GM19397 (cell line): ENCODE measurements around the gene PLCB4.
"Not testable (repeated sequence)": the region's sequence is repeated elsewhere in the genome, so short reads cannot be mapped to it uniquely, and the experiment has no call there.

ENCODE experiments used
- ATAC-seq: cut with Tn5 transposase; IDR thresholded peaks from one replicate; pipeline ENCODE4 v1.9.1; 2021; ENCODE audit warnings: mild to moderate bottlenecking, moderate library complexity; ENCODE audit not compliant: unreplicated experiment

The PLCB4 gene

DNA sequence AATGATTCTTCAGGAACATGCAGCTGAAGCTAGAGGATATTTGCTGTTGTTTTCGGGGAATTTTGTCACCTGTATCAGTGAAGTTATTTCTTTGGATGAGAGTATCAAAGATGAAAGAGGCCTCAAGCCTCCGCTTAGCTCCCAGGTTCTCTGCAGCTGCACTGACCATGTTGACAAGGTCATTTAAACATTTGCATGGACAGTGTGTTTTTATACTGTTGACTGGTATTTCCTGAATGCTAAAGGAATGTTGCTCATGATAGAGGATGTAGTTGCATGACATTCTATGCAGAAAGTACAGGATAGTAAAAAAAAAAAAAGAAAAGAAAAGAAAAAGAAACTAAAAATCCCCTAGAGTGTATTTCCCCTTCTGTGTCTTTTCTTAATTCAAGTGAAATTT lies 279.9 kb downstream of the PLCB4 start:
- no peak for ATAC-seq

DNA sequence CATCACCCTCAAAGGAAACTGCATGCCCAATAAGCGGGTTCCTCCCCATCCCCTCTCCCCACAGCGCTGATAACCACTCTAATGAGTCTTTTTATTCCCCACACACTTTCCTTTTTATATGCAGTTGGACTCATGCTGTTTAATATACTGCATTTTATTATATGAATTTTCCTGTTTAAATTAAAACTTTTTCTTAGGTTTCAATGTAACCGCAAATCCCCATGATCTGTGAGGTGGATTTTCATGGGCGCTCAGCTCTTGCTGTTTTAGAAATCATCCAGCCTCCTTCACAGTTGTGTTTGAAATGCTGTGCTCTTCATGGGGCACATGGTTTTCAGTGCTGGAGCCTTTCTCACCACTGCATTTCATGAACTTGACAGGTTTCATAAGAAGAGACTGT lies 280.4 kb downstream of the PLCB4 start:
- no peak for ATAC-seq

DNA sequence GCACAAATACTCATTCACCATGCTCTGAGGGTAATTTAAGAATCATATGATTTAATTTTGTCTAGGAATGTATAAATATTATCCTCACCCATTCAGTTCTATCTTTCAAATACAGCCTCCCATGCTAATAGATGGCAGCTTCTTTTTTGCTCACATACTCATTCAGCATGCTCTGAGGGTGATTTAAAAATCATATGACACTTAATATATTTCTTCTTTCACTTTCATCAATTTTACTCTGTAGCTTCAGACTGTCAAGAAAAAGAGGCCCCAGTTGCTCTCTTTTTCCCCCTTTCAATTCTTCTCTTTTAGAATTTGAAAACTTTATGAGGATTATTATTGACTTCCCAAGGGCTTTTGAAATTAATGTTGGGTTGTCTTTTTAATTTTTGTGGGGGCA lies 283.9 kb downstream of the PLCB4 start:
- ATAC-seq, result no peak

DNA sequence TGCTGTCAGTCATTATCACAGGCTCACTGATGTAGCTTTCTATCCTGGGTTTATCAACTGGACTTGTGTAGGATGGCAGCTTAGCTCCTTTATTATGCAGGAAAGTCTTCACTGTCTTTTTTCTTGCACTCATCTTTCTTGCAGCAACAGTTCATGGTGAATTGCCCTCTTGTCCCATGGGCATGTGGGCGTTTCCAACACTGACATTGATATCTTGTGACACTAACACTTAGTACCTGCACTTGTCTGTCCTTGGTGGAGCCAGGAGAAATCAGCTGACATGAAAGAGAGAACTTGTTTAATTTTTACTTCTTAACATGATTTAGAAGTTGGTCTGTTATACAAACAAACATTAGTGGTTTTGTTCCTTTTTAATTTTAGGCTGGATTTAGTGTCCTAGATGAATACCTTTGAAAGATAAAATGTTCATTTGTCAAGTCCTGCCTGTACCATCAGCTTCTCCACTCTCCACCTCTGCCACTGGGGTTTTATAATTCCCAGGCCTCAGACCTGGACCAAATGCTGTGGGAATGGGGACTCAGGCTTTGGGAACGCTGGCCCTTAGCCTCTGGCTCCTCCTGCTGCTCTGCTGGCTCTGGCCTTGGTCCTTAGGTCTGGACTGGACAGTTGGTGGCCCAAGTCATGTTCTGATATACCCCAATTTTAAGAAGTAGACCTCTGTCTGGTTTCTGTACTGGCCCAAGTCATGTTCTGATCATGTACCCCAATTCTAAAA lies 284.5 kb downstream of the PLCB4 start:
- no peak for ATAC-seq

DNA sequence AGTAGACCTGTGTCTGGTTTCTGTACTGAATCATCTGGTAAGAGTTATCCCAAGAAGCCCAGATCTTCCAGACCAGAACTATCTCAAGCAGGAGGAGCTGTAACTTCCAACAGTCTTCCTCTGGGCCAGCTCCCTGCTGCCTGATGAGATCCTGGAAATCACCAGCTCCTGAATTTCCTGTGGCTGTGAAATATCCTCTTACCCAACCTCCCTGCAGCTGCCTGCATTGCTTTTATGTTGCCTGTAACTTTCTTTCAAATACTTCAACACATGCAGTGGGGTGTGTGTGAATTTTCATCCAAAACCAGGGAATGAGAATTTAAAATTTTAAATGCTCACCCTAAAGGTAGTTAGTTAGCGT lies 285.0 kb downstream of the PLCB4 start:
- no peak for ATAC-seq

DNA sequence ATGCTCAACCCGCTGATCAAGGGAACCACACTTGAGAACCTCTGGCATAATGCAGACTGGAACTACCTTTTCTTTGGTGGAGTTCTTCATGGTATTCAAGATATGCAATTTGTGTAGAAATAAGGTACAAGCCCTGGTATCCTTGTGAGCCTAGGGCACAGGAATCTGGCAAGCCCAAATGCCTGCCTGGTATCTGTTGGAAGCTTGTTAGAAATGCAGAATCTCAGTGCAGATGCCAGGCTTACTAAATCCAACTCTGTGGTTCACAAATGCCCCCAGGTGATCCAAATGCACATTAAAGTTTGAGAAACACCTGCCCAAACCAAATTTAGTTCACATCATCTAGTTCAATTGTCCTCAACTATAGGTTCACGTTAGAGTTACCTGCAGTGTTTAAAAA lies 285.7 kb downstream of the PLCB4 start:
- no peak for ATAC-seq

DNA sequence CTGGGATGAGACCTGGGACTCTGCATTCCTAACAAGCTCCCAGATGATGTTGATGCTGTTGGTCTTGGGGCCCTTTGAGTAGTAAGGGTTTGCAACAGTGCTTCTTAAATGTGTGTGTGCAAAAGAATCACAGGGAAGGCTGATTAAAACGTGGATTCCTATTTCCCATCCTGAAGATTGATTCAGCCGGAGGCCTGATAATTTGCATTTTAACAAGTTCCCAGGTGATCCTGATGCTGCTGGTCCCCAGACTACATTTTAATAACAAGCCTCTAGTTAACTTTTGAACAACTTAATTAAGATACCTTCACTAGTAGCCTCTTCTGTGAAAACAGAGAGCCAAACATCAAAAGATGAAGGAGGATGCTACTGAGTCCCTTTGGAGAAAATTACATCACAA lies 289.1 kb downstream of the PLCB4 start:
- ATAC-seq, result no peak

DNA sequence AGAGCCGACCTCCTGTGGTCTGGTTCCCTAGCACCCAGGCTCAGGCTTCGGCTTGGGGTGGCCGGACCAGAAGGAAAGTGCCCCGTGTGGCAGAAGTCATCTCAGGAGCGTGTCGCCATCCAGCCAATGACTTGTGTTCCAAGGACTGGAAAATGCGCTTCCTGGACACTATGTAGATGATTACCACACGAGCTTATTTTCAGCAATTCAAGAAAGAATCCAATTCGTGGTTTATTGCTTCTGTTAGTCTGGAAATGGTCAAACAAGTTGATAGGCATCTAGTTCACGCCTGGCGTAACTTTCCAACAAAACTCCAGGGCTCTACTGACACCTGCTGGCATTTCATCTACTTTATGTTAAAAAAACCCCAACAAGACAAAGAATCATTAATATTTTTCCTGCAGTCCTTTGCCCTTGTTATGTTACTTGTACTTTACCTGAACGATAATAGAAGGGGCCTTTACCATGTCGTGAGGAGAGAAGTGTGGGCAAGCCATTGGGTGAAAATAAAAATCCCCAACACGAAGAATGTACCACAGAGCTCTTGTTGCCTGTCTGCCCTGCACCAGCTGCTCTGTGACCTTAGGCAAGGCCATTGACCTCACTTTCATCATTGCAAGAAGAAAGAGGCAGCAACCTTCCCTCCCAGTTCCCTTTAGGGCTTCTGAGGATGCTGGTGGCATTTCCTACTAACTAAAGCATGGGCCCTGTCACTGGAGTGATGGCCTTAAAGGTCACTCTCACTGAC lies 290.8 kb downstream of the PLCB4 start:
- ATAC-seq, result no peak

DNA sequence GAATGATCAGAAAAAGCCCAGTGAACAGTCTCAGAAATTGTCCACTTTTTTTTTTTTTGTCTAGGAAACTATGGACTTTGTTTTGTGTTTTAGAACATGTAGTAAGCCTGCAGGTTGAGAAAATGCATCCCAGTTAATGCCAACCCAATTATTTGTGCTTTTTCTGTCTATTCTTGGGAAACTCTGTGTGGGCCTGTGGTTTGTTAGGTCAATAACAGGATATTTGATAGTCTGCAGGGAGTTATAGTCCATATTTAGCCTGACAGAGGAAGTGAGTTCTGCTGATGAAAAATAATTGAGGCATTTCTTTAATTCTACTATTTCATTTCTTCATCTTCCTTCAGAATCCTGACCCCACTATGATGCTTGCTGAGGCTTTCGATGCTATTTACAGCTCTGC lies 291.5 kb downstream of the PLCB4 start:
- ATAC-seq, result no peak

DNA sequence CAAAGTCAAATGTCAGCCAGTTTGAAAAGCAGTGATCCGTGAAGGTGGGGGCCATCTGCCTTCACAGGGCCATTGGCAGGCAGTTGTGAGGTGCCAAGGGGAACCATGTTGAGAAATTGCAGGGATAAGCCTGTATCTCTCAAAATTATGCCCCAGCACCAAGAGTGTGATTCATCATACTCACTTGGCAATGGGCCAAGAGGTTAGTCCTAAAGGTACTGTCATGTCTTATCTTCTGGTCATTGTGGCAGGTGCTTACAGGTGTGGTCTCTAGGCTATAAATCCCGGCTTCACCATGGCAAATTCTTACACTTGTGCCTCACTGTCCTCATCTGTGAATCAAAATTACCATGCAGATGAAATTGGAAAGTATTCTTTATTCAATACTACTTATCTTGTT lies 294.8 kb downstream of the PLCB4 start:
- ATAC-seq, result no peak

DNA sequence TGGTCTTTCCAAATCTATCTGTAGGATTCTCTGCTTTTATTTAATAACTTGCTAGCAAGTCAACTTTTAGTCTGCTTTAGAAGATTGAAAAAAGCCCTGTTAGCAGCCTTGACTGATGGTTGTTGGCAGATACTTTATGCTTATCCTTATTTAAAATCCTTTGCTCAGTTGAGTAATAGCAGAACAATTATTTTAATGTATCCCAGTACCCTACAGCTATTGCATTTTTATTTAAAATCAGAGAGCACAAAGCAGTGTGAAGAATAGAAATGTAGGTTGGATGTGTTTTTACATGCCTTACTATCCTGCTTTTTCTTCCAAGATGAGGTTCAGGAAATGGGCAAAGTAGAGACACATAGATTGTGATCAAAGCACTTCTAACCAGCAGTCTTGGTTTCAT lies 298.4 kb downstream of the PLCB4 start:
- ATAC-seq, result no peak

DNA sequence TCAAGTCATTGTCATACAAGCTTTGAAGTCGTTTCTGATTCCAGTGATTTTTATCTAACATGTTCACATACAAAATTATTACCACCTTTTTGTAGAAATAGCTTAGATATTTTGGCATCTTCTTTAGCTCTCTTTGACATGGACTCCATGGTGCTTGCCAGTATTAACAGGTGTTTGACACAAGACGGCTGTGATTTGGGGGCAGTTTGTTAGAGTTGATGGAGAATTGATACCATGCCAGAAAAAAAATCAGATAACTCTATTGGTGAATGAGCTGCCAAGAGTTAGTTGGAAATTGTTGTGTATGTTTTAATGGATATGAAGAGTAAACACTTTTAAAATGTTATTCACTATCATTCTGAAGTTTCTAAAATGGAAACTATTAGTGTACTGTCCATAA lies 298.9 kb downstream of the PLCB4 start:
- ATAC-seq, result no peak

DNA sequence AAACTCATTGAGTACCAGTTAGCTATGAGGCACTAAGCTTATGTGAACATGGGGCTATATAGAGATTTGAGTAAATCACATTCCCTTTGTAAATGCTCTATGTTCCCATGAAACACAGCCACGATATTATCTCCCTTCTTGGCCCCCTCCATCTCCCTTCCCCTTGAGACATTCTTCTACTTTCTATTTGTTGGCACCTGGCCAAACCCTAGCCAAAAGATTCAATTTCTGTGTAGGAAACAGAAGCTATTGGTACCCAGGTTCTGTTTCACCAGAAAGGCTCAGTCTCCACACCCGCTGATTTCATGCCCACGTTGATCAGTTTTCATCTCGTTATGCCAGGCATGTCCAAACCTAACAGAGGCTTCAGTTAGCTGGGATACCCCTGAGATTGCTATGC lies 300.0 kb downstream of the PLCB4 start:
- no peak for ATAC-seq

DNA sequence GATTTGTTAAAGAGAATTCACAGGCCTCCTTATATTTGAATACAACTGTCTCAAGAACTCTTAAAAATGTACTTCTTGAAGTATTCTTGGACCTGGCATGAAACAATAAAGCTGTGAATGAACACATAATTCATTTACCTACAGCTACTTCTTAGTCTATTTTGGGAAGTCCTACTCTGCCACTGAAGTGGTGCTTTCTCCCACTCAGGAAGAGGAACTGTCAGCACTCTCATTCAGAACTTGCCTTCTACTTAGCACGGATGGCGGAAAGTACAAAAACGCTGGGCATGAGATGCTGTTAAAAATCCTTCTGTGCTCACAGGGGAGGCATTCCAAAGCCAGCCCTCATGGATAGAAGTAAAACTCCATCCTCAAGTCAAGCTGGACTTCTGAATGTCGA lies 300.7 kb downstream of the PLCB4 start:
- no peak for ATAC-seq

DNA sequence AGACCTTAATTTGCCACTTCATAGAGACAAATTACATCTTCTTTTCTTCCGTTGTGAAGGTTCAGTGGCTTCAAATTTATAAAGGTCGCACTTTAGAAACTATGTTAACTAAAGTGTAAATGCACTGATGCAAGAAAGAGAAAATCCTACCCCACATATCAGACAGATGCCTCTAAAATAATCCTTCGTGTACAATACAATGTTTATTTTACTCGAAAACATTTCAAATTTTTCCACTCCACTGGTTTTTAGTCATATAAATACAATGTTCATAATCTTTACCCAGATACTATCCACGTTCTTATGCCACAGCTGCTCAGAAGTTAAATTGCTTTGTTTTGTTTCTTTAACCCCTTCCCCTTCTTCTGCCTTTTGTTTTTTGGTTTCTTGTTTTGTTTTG lies 305.2 kb downstream of the PLCB4 start:
- ATAC-seq, result no peak

DNA sequence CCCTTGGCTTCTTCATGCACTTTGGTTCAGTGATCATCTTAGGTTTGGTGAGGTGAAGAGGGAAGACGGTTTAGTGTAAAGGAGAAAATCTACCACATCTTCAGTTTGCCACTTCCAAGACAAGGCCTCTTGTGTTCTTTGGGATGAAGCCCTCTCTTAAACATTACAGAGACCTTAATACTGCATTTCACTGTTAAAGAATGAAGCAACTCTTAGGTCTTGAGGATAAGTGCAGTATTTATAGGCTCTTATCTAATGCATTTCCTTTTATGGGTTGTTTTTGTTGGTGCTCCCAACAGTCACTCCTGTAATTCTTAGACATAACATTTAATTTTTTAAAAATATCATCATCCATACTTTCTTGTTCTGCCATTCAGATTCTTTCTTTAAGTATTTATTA lies 305.6 kb downstream of the PLCB4 start:
- no peak for ATAC-seq

DNA sequence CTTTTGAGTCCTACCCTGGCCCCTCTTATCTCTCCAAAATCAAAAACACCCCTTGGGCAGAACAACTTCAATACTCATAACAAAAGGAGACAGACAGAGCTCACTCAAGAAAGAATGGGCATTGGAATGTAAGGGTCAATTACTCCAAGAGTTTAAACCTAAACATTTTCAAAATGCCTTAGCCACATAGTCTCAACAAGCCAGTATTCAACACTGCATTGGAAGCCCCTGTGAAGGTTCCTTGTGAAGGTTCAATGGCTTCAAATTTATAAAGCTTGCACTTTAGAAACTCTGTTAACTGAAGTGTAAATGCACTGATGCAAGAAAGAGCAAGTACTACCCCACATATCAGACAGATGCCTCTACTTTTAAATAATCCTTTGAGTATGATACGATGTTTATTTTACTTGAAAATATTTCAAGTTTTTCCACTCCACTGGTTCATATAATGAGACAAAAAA lies 306.4 kb downstream of the PLCB4 start:
- no peak for ATAC-seq

DNA sequence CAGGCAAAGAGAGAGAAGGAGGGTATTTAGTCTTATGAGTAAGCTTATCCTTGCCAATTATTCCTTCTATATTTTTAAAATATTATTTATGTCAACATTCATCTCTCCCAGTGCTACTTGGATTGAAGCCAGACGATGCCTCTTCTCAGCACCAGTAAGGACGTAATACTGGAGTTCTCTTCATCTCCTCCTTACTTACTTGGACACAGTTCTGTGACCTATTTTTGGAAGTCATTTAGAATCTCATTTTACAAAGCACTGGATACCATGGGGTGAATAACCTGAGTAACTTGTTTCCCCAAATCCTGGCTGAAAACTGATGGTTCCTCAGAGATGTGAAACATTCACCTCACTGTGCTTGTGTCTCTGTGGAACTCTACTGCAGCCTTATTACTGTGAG lies 308.1 kb downstream of the PLCB4 start:
- no peak for ATAC-seq

DNA sequence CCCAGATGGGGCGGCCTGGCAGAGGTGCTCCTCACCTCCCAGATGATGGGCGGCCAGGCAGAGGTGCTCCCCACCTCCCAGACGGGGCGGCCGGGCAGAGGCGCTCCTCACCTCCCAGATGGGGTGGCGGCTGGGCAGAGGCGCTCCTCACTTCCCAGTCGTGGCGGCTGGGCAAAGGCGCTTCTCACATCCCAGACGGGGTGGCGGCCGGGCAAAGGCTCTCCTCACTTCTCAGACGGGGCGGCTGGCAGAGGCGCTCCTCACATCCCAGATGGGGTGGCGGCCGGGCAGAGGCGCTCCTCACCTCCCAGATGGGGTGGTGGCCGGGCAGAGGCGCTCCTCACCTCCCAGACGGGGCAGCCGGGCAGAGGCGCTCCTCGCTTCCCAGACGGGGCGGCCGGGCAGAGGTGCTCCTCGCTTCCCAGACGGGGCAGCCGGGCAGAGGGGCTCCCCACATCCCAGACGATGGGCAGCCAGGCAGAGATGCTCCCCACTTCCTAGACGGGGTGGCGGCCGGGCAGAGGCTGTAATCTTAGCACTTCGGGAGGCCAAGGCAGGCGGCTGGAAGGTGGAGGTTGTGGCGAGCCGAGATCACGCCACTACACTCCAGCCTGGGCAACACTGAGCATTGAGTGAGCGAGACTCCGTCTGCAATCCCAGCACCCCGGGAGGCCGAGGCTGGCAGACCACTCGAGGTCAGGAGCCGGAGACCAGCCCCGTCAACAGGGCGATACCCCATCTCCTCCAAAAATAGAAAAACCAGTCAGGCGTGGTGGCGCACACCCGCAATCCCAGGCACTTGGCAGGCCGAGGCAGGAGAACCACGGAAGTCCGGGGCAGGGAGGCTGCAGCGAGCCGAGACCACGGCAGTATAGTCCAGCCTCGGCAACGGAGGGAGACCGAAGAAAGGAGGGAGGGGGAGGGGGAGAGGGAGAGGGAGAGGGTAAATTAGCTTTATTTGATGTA lies 316.7 kb downstream of the PLCB4 start:
- ATAC-seq, result not testable (repeated sequence)

DNA sequence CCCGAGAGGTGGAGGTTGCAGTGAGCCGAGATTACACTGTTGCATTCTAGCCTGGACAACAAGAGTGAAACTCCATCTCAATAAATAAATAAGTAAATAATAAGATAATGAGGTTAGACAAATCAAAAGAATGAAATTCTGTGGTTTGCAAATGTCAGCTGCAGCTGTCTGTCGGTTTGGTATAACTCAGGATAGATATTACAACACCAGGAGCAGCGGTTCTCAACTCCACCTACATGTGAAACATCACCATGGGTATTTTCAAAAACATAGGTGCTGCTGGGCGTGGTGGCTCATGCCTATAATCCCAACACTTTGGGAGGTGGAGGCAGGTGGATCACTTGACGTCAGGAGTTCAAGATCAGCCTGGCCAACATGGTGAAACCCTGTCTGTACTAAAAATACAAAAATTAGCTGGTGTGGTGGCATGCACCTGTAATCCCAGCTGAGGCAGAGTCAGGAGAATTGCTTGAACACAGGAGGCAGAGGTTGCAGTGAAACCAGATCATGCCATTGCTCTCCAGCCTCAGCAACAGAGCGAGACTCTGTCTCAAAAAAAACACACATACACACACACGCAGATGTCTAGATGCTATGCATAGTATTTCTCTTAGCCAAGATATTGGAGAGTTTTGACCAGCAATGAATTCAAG lies 319.4 kb downstream of the PLCB4 start:
- no peak for ATAC-seq

DNA sequence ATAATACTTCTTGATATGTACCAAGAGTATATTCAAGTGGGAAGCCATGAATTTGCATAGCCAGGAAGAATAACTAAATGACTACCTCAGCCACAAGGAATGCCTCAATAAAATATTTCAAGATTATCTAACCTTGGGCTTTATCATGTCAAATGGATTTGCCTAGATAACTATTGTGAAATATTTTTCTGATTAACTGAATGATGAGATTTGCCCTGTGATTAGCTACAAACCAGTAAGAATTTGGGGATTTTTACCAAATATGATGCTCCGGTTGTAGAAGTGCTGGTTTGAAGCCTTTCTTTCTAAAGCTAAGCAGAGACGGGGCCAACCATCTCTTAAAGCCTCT lies 319.9 kb downstream of the PLCB4 start:
- ATAC-seq, result no peak
